Natural killer cell (primary cell): Measurements from ENCODE around the gene TMEM273. TPM values are rescaled to one million over a fixed set of nuclear protein-coding genes. Genes with fewer than 3 reads are reported as not detected.

ENCODE experiments used
- ATAC-seq, 3 donors: fragments of 150-1000 bp in 2 of 3; fragments of 200-7000 bp in 1 of 3; cut with Tn5 transposase; 1 replicate in 1 of 3; 2 replicates in 2 of 3; pipeline ENCODE4 v1.10.0; 2021; ENCODE audit warnings: mild to moderate bottlenecking in 2 of 3, moderate library complexity in 2 of 3
- DNase-seq, 2 donors: peaks; one replicate each; pipeline versions ENCODE4 v3.0.0 to v3.0.0-alpha.2; 2013 to 2021; ENCODE audit warnings: mixed read lengths in 1 of 2
- H3K27ac ChIP-seq: one replicate; pipeline ENCODE4 v1.5.1; 2013; ENCODE audit warnings: mild to moderate bottlenecking, low read length
- H3K27me3 ChIP-seq: one replicate; pipeline ENCODE4 v1.6.1; 2013; ENCODE audit warnings: low read length; ENCODE audit not compliant: control insufficient read depth, insufficient read depth
- H3K36me3 ChIP-seq: one replicate; pipeline ENCODE4 v1.6.1; 2013; ENCODE audit warnings: low read length; ENCODE audit not compliant: control insufficient read depth, insufficient read depth
- H3K4me1 ChIP-seq: one replicate; pipeline ENCODE4 v1.6.1; 2013; ENCODE audit warnings: low read length; ENCODE audit not compliant: control insufficient read depth, insufficient read depth
- H3K4me3 ChIP-seq: one replicate; pipeline ENCODE4 v1.5.1; 2013; ENCODE audit warnings: low read length
- H3K9me3 ChIP-seq: one replicate; pipeline ENCODE4 v1.6.1; 2013; ENCODE audit warnings: low read length; ENCODE audit not compliant: control insufficient read depth, insufficient read depth
- H3K27ac Mint-ChIP-seq, 2 donors: one replicate each; pipeline ENCODE4 v1.8.0; 2022; ENCODE audit warnings: mild to moderate bottlenecking in 2 of 2, mixed read lengths in 2 of 2, moderate library complexity in 1 of 2
- H3K27me3 Mint-ChIP-seq, 2 donors: one replicate each; pipeline ENCODE4 v1.8.0; 2022; ENCODE audit warnings: low read depth in 2 of 2, mixed read lengths in 2 of 2
- H3K36me3 Mint-ChIP-seq: one replicate; pipeline ENCODE4 v1.8.0; 2022; ENCODE audit warnings: mixed read lengths
- H3K4me1 Mint-ChIP-seq, 2 donors: one replicate each; pipeline ENCODE4 v1.8.0; 2022; ENCODE audit warnings: mixed read lengths in 2 of 2
- H3K4me3 Mint-ChIP-seq: one replicate; pipeline ENCODE4 v1.8.0; 2022; ENCODE audit warnings: mild to moderate bottlenecking, moderate library complexity, mixed read lengths
- H3K9me3 Mint-ChIP-seq, 2 donors: one replicate each; pipeline ENCODE4 v1.8.0; 2022; ENCODE audit warnings: mixed read lengths in 2 of 2
- WGBS: methylation state at CpG from one replicate; pipeline ENCODE4 v1.1.7; 2013; ENCODE audit warnings: missing lambda C conversion rate; ENCODE audit not compliant: insufficient coverage; 5-methylcytosine and 5-hydroxymethylcytosine counted together
- intact Hi-C: fragments of 100-400 bp; cut with micrococcal nuclease; formaldehyde crosslinking; loops from one replicate; pipeline ENCODE4 v1.14.2; 2022
- total RNA-seq, 4 donors: library from RNA; stranded (reverse); fragments of 120-200 nt in 1 of 4; gene quantifications; one replicate each; pipeline versions ENCODE4 v1.2.3 to v1.2.4, GENCODE V29; 2013 to 2022
- TF ChIP-seq, protein P1 (sequence below): fragments of 200-600 bp; IDR thresholded peaks from one replicate; pipeline ENCODE4 v1.8.0; 2022; ENCODE audit warnings: antibody characterized with exemption

TMEM273 gene
- total RNA-seq, 3 donors from 2014 or later (not counting 1 experiment from before 2014, with no cell fraction given): 11.6 to 46.3 (median 29.4) TPM

DNA sequence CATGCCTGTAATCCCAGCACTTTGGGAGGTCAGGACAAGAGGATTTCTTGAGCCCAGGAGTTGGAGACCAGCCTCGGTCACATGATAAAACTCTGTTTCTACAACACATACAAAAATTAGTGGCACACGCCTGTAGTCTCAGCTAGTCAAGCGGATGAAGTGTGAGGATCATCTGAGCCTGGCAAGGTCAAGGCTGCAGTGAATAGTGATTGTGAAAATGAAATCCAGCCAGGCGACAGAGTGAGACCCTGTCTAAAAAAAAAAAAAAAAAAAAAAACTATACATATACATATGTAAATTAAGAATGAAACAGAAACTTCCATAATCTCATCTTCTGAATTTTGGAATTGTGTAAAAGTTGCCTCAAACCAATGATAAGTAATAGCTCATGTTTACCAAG, 36.2 kb downstream of the TMEM273 start:
- peaks cover 3 to 5% of the 10 kb centered on the region in 2 donors for H3K9me3 Mint-ChIP-seq
- intact Hi-C loops: no loop called here
- Histone ChIP-seq H3K4me3 (no peak overlapping the region), H3K27ac (no peak overlapping the region), H3K9me3 (peaks cover 3% of the 10 kb centered on the region), H3K36me3 (no peaks in the 10 kb centered on the region), H3K27me3 (no peaks in the 10 kb centered on the region), H3K4me1 (peaks cover 11% of the 10 kb centered on the region)
- H3K27ac Mint-ChIP-seq: no peak overlapping the region
- 100% methylated on average over 3 of the region's 4 CpGs for WGBS
- DNase-seq: no peak
- no peak overlapping the region for H3K4me3 Mint-ChIP-seq
- peaks cover 34 to 37% of the 10 kb centered on the region in 2 donors for H3K4me1 Mint-ChIP-seq
- H3K36me3 Mint-ChIP-seq: peaks cover 15% of the 10 kb centered on the region
- TF ChIP-seq, protein P1, sequence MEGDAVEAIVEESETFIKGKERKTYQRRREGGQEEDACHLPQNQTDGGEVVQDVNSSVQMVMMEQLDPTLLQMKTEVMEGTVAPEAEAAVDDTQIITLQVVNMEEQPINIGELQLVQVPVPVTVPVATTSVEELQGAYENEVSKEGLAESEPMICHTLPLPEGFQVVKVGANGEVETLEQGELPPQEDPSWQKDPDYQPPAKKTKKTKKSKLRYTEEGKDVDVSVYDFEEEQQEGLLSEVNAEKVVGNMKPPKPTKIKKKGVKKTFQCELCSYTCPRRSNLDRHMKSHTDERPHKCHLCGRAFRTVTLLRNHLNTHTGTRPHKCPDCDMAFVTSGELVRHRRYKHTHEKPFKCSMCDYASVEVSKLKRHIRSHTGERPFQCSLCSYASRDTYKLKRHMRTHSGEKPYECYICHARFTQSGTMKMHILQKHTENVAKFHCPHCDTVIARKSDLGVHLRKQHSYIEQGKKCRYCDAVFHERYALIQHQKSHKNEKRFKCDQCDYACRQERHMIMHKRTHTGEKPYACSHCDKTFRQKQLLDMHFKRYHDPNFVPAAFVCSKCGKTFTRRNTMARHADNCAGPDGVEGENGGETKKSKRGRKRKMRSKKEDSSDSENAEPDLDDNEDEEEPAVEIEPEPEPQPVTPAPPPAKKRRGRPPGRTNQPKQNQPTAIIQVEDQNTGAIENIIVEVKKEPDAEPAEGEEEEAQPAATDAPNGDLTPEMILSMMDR: no peak
- ATAC-seq: no peak
- peaks cover 0 to 4% of the 10 kb centered on the region in 2 donors for H3K27me3 Mint-ChIP-seq

DNA sequence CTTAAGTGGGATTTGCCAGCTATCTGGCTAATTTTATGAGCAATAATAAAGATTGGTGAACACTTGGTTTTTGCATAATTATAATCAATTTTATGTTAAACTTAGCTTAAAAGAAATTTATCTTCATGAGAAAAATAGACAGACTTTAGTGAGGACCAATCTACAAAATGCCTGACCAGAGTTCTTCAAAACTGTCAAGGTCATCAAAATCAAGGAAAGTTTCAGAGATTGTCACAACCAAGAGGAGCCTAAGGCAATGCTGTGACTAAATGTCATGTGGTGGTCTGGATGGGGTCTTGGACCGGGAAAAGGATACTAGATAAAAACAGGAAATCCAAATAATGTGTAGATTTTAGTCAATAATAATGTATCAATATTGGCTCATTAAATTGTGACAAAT, 36.7 kb downstream of the TMEM273 start:
- Mint-ChIP-seq H3K27ac (no peak overlapping the region), H3K36me3 (peaks cover 15% of the 10 kb centered on the region)

GRCh38 chr10:49151025-49151445, 37.2 kb downstream of the TMEM273 start:
- H3K9me3 Mint-ChIP-seq: peaks cover 3 to 5% of the 10 kb centered on the region in 2 donors
- peaks cover 4% of the 10 kb centered on the region for H3K4me1 ChIP-seq
- TF ChIP-seq, protein P1: no peak
- H3K9me3 ChIP-seq: peaks cover 5% of the 10 kb centered on the region
- no peak for ATAC-seq
- peaks cover 15% of the 10 kb centered on the region for H3K36me3 Mint-ChIP-seq
- H3K4me3 Mint-ChIP-seq: no peak overlapping the region
- H3K27ac ChIP-seq: no peak overlapping the region
- DNase-seq: no peak
- H3K4me3 ChIP-seq: no peak overlapping the region
- peaks cover 26 to 27% of the 10 kb centered on the region in 2 donors for H3K4me1 Mint-ChIP-seq
- no peaks in the 10 kb centered on the region for H3K36me3 ChIP-seq
- H3K27ac Mint-ChIP-seq: no peak overlapping the region
- H3K27me3 Mint-ChIP-seq: peaks cover 4% of the 10 kb centered on the region in 2 donors
- WGBS: 29% methylated on average over 2 of the region's 2 CpGs
- H3K27me3 ChIP-seq: no peaks in the 10 kb centered on the region
- intact Hi-C loops: no loop called here

More for the DNA sequence above, 36.7 kb downstream of the TMEM273 start:
- Histone ChIP-seq H3K36me3 (no peaks in the 10 kb centered on the region), H3K9me3 (peaks cover 5% of the 10 kb centered on the region), H3K4me1 (peaks cover 6% of the 10 kb centered on the region), H3K27me3 (no peaks in the 10 kb centered on the region), H3K27ac (no peak overlapping the region), H3K4me3 (no peak overlapping the region)
- WGBS: 86% methylated on average over 1 of the region's 1 CpG
- Mint-ChIP-seq H3K27me3 (peaks cover 0 to 4% of the 10 kb centered on the region in 2 donors), H3K4me1 (peaks cover 29 to 32% of the 10 kb centered on the region in 2 donors), H3K4me3 (no peak overlapping the region), H3K9me3 (peaks cover 3 to 5% of the 10 kb centered on the region in 2 donors)
- ATAC-seq (no peak), DNase-seq (no peak)
- TF ChIP-seq, protein P1: no peak
- intact Hi-C loops: no loop called here

- DNase-seq (no peak), ATAC-seq (no peak)
- Mint-ChIP-seq H3K9me3 (peaks cover 3 to 5% of the 10 kb centered on the region in 2 donors), H3K4me1 (peaks cover 21 to 24% of the 10 kb centered on the region in 2 donors), H3K27me3 (peaks cover 4 to 10% of the 10 kb centered on the region in 2 donors), H3K4me3 (no peak overlapping the region), H3K36me3 (peaks cover 15% of the 10 kb centered on the region), H3K27ac (no peak overlapping the region)
- TF ChIP-seq, protein P1: no peak
- Histone ChIP-seq H3K9me3 (peaks cover 5% of the 10 kb centered on the region), H3K4me3 (no peak overlapping the region), H3K4me1 (peaks cover 4% of the 10 kb centered on the region), H3K36me3 (no peaks in the 10 kb centered on the region), H3K27me3 (no peaks in the 10 kb centered on the region), H3K27ac (no peak overlapping the region)
- 90% methylated on average over 5 of the region's 5 CpGs for WGBS
- intact Hi-C loops: no loop called here
These were observed 37.8 kb downstream of the TMEM273 start for GRCh38 chr10:49150426-49150825.
